ENCODE data around the gene NOP53. TPM values are rescaled to one million over a fixed set of nuclear protein-coding genes. Genes with fewer than 3 reads are reported as not detected.

Gene NOP53
- 285 and 304 TPM in 2 replicates for total RNA-seq
- long read RNA-seq, transcript NOP53-206 (2 exons, 265 nt), result major isoform, 11 of 13 reads
- long read RNA-seq, partial matches to known transcripts, result 1 of 13 reads
- long read RNA-seq, other reads (novel, unspliced or antisense), result 0 of 13 reads

DNA sequence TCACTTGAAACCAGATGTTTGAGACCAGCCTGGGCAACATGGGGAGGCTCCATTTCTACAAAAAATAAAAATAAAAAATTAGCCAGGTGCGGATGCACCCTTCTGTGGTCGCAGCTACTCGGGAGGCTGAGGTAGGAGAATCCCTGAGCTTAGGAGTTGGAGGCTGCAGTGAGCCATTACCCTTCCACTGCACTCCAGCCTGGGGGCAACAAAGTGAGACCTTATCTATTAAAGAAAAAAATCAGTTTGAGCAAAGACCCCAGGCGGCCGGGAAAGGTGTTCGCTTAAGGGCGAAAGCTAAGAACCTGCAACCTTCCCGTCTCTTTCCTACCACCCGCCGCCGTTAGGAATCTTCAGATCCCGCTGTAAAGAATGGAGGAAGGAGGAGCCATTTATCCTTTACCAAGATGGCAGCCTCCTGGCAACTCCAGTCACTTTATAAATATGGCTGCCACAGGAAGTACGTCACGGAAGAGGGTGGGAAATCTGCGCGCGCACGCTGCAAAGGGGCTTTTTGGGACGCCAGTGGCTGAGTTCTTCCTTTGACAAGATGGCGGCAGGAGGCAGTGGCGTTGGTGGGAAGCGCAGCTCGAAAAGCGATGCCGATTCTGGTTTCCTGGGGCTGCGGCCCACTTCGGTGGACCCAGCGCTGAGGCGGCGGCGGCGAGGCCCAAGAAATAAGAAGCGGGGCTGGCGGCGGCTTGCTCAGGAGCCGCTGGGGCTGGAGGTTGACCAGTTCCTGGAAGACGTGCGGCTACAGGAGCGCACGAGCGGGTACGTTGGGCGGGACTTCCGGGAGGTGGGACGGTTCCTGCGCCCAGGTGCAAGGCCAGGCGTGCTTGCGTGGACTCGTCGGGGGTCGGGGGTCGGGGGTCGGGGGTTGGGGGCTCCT, at the start of gene NOP53:
Gene NOP53 (plus strand): TSS at position 537 of the 892 bp plus-strand sequence. CDS start 14 bp downstream, at position 551.
- peak within 1 kb of the TSS; percentile 99 for H3K27ac Mint-ChIP-seq (ENCODE audit: unreplicated experiment)
- H3K9me3 Mint-ChIP-seq, result no peaks in the 10 kb centered on the region
- no peak for TF ChIP-seq CTCF (conservative IDR thresholded peaks at IDR 0.05)
- H3K4me1 Mint-ChIP-seq, result peaks cover 21% of the 10 kb centered on the region
- peak; percentile 96 for DNase-seq (ENCODE audit: low read depth, low spot score)
- peak within 1 kb of the TSS; percentile 100 for H3K4me3 Mint-ChIP-seq
- peaks cover 2% of the 10 kb centered on the region for H3K36me3 Mint-ChIP-seq (ENCODE audit: low read depth)
- H3K27me3 Mint-ChIP-seq (ENCODE audit: low read depth), result peaks cover 17% of the 10 kb centered on the region

DNA sequence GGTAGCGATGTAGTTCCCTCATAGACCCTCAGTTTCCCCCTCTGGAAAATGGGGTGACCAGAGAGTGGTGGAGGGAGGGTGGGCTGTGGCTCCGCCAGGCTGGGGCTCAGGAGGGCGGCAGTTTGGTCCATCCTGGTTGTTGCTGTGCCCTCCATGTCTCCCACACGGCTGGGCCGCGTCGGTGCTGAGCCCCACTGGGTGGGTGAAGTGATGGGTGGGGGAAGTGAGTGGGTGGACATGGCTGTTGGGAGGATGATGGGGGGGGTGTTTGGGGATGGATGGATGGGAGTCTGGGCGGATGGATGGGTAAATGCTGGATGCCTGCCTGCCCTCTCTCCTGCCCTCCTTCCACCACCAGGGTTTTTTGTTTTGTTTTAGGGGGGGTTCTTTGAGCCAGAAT, 48.7 kb upstream of the NOP53 start:
- peaks cover 10% of the 10 kb centered on the region for H3K4me1 Mint-ChIP-seq
- no peak for DNase-seq (ENCODE audit: low read depth, low spot score)

DNA sequence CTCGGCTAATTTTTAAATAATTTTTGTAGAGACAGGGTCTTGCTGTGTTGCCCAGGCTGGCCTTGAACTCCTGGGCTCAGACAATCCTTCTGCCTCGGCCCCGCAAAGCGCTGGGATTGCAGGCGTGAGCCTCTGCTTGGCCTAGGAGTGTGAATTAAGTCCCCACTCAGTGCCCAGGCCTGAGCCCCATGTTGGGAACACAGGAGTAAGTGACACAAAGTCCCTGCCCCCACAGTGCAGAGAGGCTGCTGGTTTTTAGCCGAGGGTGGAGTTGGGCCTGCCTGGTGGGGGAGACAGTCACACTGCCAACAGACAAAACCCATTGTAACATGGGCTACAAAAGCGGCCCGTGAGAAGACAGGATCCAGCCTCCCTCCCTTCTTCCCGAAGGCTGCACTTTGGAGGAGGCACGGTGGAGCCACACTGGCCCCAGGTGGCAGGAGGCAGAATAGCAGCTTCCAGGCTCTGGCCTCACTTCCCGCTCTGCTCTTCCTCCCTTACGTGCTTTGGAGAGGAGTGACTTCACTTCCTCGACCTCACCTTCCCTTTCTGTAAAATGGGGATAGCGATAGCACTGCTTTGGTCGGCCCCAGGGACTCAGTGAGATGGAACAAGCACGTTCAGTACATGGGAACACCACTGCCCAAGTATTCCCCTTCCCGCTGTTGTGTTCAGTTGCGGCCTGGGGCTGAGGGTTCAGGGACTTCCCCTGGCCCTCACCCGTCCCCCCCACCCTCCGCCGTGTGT, 47.3 kb upstream of the NOP53 start:
- Mint-ChIP-seq H3K4me1 (peaks cover 10% of the 10 kb centered on the region), H3K27ac (ENCODE audit: unreplicated experiment) (no peak overlapping the region), H3K36me3 (ENCODE audit: low read depth) (no peaks in the 10 kb centered on the region), H3K9me3 (no peaks in the 10 kb centered on the region), H3K27me3 (ENCODE audit: low read depth) (no peaks in the 10 kb centered on the region), H3K4me3 (peak overlapping the region; percentile 23)
- TF ChIP-seq CTCF (conservative IDR thresholded peaks at IDR 0.05), result peak; percentile 96
- peak; percentile 68 for DNase-seq (ENCODE audit: low read depth, low spot score)

More for the DNA sequence above, 48.7 kb upstream of the NOP53 start:
- Mint-ChIP-seq H3K4me3 (no peak overlapping the region), H3K9me3 (no peaks in the 10 kb centered on the region), H3K27me3 (ENCODE audit: low read depth) (no peaks in the 10 kb centered on the region), H3K36me3 (ENCODE audit: low read depth) (no peaks in the 10 kb centered on the region), H3K27ac (ENCODE audit: unreplicated experiment) (no peak overlapping the region)
- TF ChIP-seq CTCF (conservative IDR thresholded peaks at IDR 0.05), result no peak

GRCh38 chr19:47698631-47699359, 46.6 kb upstream of the NOP53 start:
- no peak overlapping the region for H3K4me3 Mint-ChIP-seq
- no peak for DNase-seq (ENCODE audit: low read depth, low spot score)
- TF ChIP-seq CTCF (conservative IDR thresholded peaks at IDR 0.05), result no peak
- H3K9me3 Mint-ChIP-seq, result no peaks in the 10 kb centered on the region
- peaks cover 10% of the 10 kb centered on the region for H3K4me1 Mint-ChIP-seq
- H3K36me3 Mint-ChIP-seq (ENCODE audit: low read depth), result no peaks in the 10 kb centered on the region
- H3K27ac Mint-ChIP-seq (ENCODE audit: unreplicated experiment), result no peak overlapping the region
- H3K27me3 Mint-ChIP-seq (ENCODE audit: low read depth), result no peaks in the 10 kb centered on the region

DNA sequence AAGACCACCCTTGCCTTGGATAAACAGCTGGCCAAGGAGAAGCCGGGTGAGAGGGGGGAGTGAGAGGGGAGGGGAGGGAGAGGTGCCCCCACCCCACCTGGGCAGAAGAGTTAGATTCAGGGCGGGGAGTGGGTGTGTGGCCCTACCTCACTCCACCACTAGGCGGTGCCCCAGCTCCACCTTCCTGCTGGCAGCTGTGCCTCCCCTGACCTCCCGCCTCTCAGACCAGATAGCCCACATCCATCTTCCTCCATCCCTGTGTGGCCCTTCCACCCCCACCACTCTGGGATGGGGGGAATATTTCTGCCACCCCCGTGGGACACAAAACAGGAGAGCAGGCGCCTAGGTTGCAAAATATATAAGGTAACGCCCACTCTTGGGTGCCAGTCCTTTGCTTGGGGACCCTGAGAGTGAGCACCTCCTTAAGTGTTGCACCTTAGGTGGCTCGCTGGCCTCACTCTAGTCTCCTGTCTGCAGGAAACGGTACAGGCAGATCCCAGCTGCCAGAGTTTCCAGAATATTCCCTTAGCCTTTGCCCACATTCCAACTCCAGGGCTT, 45.9 kb upstream of the NOP53 start:
- TF ChIP-seq CTCF (conservative IDR thresholded peaks at IDR 0.05), result peak; percentile 82
- Mint-ChIP-seq H3K27ac (ENCODE audit: unreplicated experiment) (no peak overlapping the region), H3K36me3 (ENCODE audit: low read depth) (no peaks in the 10 kb centered on the region), H3K4me3 (no peak overlapping the region), H3K9me3 (no peaks in the 10 kb centered on the region), H3K27me3 (ENCODE audit: low read depth) (no peaks in the 10 kb centered on the region), H3K4me1 (peaks cover 10% of the 10 kb centered on the region)
- DNase-seq (ENCODE audit: low read depth, low spot score), result peak; percentile 67

All from neural crest cell (in vitro differentiated cells).